Cardiac muscle cell (in vitro differentiated cells and primary cell): ENCODE data around the gene C8B. TPM values are rescaled to one million over a fixed set of nuclear protein-coding genes. Genes with fewer than 3 reads are reported as not detected.

Source experiments
- DNase-seq, 2 donors: peaks; one replicate each; pipeline versions ENCODE4 v3.0.0 to v3.0.0-alpha.2; 2010 to 2017; ENCODE audit warnings: low read depth in 1 of 2, low spot score in 1 of 2
- H3K27ac ChIP-seq: fragments of 200-600 bp; sonication (generic); 2 replicates; pipeline ENCODE4 v1.5.1; 2016
- H3K27me3 ChIP-seq: fragments of 200-600 bp; sonication (generic); 2 replicates; pipeline ENCODE4 v1.6.0; 2016; ENCODE audit warnings: control low read depth
- H3K36me3 ChIP-seq: fragments of 200-600 bp; sonication (generic); 2 replicates; pipeline ENCODE4 v1.5.1; 2016; ENCODE audit warnings: control low read depth
- H3K4me1 ChIP-seq: fragments of 200-600 bp; sonication (generic); 2 replicates; pipeline ENCODE4 v1.8.1; 2017; ENCODE audit warnings: low read depth, mild to moderate bottlenecking, mixed run types
- H3K4me3 ChIP-seq: fragments of 200-600 bp; sonication (generic); 2 replicates; pipeline ENCODE4 v1.5.1; 2016; ENCODE audit warnings: mild to moderate bottlenecking
- H3K9me3 ChIP-seq: fragments of 200-600 bp; sonication (generic); 2 replicates; pipeline ENCODE4 v1.5.1; 2017; ENCODE audit warnings: low read depth, mild to moderate bottlenecking, control low read depth
- CTCF ChIP-seq: IDR thresholded peaks from 2 replicates; pipeline ENCODE4 v1.5.1; 2012; ENCODE audit warnings: low read depth, mild to moderate bottlenecking, low read length
- polyA plus RNA-seq: library from polyadenylated mRNA; unstranded; fragments of >200 nt; fragmentation: Nextera tagmentation; extraction: Ambion mirVana; gene quantifications from 2 replicates; pipeline ENCODE4 v1.2.1, GENCODE V29; 2016
- total RNA-seq: library from RNA; depleted of rRNA; stranded (reverse); fragments of >200 nt; gene quantifications from 2 replicates; pipeline ENCODE4 v1.2.3, GENCODE V29; 2016

C8B gene
- total and polyA plus RNA-seq, 2 experiments from 2014 or later: not detected

- Histone ChIP-seq H3K4me3 (no peak overlapping the region), H3K4me1 (no peaks in the 10 kb centered on the region), H3K27ac (no peak overlapping the region), H3K9me3 (no peaks in the 10 kb centered on the region), H3K36me3 (no peaks in the 10 kb centered on the region), H3K27me3 (no peaks in the 10 kb centered on the region)
- TF ChIP-seq CTCF: no peak
- DNase-seq: peak in 1 of 2 donors; percentile 65
Observed at GRCh38 chr1:56921479-56921878, 44.3 kb downstream of the C8B start.

GRCh38 chr1:56920591-56921001 is 45.2 kb downstream of the C8B start:
- H3K9me3 ChIP-seq: no peaks in the 10 kb centered on the region
- no peaks in the 10 kb centered on the region for H3K36me3 ChIP-seq
- no peaks in the 10 kb centered on the region for H3K27me3 ChIP-seq
- H3K27ac ChIP-seq: no peak overlapping the region
- H3K4me1 ChIP-seq: no peaks in the 10 kb centered on the region
- TF ChIP-seq CTCF: no peak
- no peak overlapping the region for H3K4me3 ChIP-seq
- peak in 1 of 2 donors; percentile 78 for DNase-seq

GRCh38 chr1:56917356-56917755 is 48.5 kb downstream of the C8B start:
- no peak for DNase-seq
- H3K27me3 ChIP-seq: no peaks in the 10 kb centered on the region
- TF ChIP-seq CTCF: no peak

GRCh38 chr1:56916630-56917029 is 49.2 kb downstream of the C8B start:
- no peak for TF ChIP-seq CTCF
- Histone ChIP-seq H3K36me3 (no peaks in the 10 kb centered on the region), H3K9me3 (no peaks in the 10 kb centered on the region), H3K4me1 (no peaks in the 10 kb centered on the region), H3K4me3 (no peak overlapping the region), H3K27me3 (no peaks in the 10 kb centered on the region), H3K27ac (no peak overlapping the region)
- DNase-seq: no peak

More at GRCh38 chr1:56917356-56917755, 48.5 kb downstream of the C8B start:
- Histone ChIP-seq H3K4me1 (no peaks in the 10 kb centered on the region), H3K36me3 (no peaks in the 10 kb centered on the region), H3K27ac (no peak overlapping the region), H3K4me3 (no peak overlapping the region), H3K9me3 (no peaks in the 10 kb centered on the region)

- Histone ChIP-seq H3K36me3 (no peaks in the 10 kb centered on the region), H3K4me3 (no peak overlapping the region), H3K4me1 (no peaks in the 10 kb centered on the region), H3K27ac (no peak overlapping the region), H3K27me3 (no peaks in the 10 kb centered on the region), H3K9me3 (no peaks in the 10 kb centered on the region)
- TF ChIP-seq CTCF: no peak
- no peak for DNase-seq
Observed at GRCh38 chr1:56915960-56916359, 49.9 kb downstream of the C8B start.

- DNase-seq: no peak
- Histone ChIP-seq H3K27ac (no peak overlapping the region), H3K27me3 (no peaks in the 10 kb centered on the region), H3K4me1 (peaks cover 5% of the 10 kb centered on the region), H3K36me3 (no peaks in the 10 kb centered on the region), H3K4me3 (no peak overlapping the region), H3K9me3 (no peaks in the 10 kb centered on the region)
- no peak for TF ChIP-seq CTCF
Observed at GRCh38 chr1:56912325-56912724, 53.5 kb downstream of the C8B start.
